Germinal center (tissue), 1 donor: Measurements from ENCODE around the gene ALX1.

Source experiments
- DNase-seq: peaks from one replicate; pipeline ENCODE4 v3.0.0; 2012; ENCODE audit warnings: mixed read lengths, low spot score

The ALX1 gene

GRCh38 chr12:85280165-85280983 lies at the start of gene ALX1:
Gene ALX1, plus strand, starts transcription at chr12:85280220. Its CDS starts 42 bp downstream, at chr12:85280262.
- DNase-seq = no peak

DNA sequence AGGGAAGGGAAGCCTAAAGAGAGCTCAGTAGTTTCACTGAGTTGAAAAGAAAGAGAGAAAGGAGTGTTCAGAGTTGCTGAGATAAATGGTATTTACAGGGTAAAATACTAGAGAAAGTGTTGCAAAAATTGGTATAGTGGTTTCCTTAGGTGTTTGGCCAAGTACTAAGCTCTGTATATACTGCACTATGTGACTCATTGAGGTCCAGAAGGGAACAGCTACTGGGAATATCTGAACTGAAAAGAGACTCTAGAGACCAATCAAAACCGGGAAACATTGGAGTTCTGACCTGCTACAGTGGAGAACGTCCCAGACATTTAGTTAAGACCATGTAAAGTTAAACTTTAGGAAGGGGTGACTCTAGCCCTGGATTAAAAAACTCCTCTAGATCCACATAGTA lies 42.7 kb upstream of the ALX1 start:
- DNase-seq = no peak

GRCh38 chr12:85244561-85244960 lies 35.5 kb upstream of the ALX1 start:
- DNase-seq = no peak

DNA sequence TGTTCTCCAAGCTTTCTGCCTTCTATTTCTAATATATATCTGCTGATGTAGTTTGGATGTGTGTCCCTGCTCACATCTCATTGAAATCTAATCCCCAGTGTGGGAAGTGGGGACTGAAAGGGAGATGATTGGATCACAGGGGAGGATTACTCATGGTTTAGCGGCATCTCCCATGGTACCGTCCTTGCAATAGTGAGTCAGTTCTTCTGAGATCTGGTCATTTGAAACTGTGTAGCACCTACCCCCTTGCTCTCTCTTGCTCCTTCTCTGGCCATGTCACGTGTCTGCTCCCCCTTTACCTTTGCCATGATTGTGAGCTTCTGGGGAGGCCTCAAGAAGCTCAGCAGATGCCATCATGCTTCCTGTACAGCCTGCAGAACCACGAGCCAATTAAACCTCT lies 26.2 kb upstream of the ALX1 start:
- no peak for DNase-seq

- no peak for DNase-seq
These were observed 22.3 kb upstream of the ALX1 start for GRCh38 chr12:85257671-85258070.

DNA sequence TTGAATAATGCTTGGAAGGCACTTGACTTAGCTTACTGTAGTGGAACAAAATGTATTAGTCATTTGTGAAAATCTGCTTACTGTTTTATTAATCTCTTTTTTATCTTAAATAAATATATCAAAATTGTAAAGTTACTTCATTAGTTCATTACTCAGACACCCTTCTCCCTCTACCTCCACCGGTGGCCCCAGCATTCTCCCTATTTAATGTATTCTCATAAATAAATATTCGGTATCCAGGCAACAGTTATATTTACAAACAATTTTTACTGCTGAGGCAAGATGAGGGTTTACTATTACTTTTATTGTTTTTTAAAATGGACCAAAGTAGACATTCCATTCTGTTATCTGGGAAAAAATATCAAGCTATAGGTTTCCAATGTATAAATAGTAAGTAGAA lies 19.6 kb upstream of the ALX1 start:
- no peak for DNase-seq

- no peak for DNase-seq
These were observed 19.1 kb upstream of the ALX1 start for GRCh38 chr12:85260896-85261295.

DNA sequence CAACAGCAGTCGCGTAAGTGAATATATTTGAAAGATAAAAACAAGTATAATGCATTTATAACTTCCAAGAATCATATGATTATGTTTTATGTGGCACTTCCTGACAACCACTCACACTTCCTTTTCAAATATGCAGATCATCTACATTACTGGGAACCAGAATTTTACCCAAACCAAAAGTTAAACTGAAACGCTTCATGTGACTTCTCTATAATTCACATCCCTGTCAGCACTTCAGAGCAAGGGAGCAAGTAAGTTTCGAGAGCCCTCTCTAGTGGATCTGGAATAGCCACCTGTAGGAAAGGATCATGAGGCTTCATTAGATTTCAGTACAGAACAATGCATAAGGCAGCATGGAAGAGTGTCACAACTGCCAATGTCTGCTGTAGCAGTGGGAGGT lies 13.7 kb upstream of the ALX1 start:
- DNase-seq = no peak

- DNase-seq = no peak
These were observed 6.4 kb upstream of the ALX1 start for GRCh38 chr12:85273381-85274314.

- DNase-seq = no peak
These were observed 5.7 kb upstream of the ALX1 start for GRCh38 chr12:85274315-85274651.

GRCh38 chr12:85275374-85275773 lies 4.6 kb upstream of the ALX1 start:
- DNase-seq = no peak

GRCh38 chr12:85277191-85277590 lies 2.8 kb upstream of the ALX1 start:
- DNase-seq = no peak

GRCh38 chr12:85277900-85278597 lies 2.0 kb upstream of the ALX1 start:
- no peak for DNase-seq

DNA sequence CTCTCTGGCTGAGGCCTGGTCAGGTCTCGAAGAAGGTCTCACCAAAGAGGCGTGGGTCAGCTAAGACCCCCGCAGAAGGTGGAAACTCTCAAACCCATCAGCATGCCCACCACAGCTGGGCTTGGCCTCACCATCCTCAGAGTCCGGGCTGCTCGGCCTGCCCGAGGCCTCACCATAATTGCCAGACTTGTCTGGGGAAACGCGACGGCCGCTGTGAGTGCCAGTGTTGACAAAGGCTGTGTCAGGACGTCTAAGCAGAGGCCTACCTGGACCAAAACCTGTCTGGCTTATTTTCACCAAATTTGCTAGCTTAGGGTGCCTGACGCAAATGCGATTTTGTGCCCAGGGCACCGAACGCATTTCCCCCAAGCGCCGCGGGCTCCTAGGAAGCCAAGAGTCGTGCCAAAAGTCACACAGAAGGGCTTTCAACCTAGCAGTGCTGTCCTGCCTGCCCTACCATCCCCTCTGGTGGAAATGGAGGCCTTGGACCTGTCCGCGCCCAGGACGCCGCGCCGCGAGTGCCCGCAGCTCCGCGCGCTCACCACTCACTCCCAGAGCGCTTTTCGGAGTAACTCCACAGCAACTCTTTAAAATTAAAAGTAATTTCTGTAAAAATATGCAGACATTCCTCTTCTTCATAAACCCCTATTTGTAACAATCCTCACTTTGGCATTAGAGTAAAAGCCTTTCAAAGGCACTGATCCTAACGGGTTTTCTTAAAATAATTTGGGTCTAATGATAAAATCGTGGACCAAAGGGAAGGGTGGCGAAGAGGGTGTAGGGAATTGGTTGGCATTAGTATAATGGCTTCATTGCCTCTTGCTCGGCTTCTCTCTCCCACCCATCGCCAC lies 1.2 kb upstream of the ALX1 start:
- no peak for DNase-seq

GRCh38 chr12:85279449-85280164 lies 413 bp upstream of the ALX1 start:
- no peak for DNase-seq

GRCh38 chr12:85280984-85281630 lies 1.1 kb downstream of the ALX1 start:
- no peak for DNase-seq

- DNase-seq = no peak
These were observed 1.8 kb downstream of the ALX1 start for GRCh38 chr12:85281636-85282312.

- no peak for DNase-seq
These were observed 3.5 kb downstream of the ALX1 start for GRCh38 chr12:85283560-85283959.

DNA sequence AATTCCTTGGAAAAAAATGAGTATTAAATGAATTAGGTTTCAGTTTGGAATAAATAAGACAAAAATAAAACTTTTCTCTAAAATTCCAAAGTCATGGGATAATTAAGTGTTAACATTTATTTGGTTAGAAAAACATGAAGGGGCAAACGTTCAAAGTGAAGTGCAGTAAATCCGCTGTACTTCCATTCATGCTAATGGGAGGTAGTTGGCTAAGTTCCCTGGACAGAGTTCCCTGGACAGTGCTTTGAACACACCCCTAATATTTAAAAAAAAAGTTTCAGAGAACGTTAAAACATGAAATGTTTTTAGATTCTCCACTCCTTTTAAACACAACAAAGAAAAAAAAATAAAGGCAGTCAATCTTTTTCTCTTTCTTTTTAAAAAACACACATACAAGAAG lies 16.3 kb downstream of the ALX1 start:
- DNase-seq = no peak

- no peak for DNase-seq
These were observed 19.0 kb downstream of the ALX1 start for GRCh38 chr12:85299053-85299452.
